Endothelial cell of umbilical vein (primary cell): ENCODE measurements around the gene MC2R. TPM values are rescaled to one million over a fixed set of nuclear protein-coding genes. Genes with fewer than 3 reads are reported as not detected.

Experiments
- BruUV-seq: library from RNA; stranded (reverse); fragments of 400-500 nt; replicated peaks from 2 replicates; lab custom pipeline; 2021; lab: Mats Ljungman, UMichigan
- CTCF ChIA-PET: fragments of 300-600, 350-600 bp; sonication (Branson Sonifier 250); formaldehyde crosslinking; loops from one replicate; lab custom pipeline; 2021; ENCODE audit warnings: antibody characterized with exemption, inconsistent platforms; lab: Charles Lee
- POLR2A ChIA-PET: fragments of 300-600, 350-600 bp; sonication (Branson Sonifier 250); formaldehyde crosslinking; loops from one replicate; lab custom pipeline; 2021; ENCODE audit warnings: antibody characterized with exemption, inconsistent platforms; lab: Charles Lee
- DNase-seq: peaks from one replicate; pipeline ENCODE4 v3.0.0-alpha.2; 2011; ENCODE audit warnings: low read depth, low spot score
- FAIRE-seq: peaks from 2 replicates; lab custom pipeline; 2011; peaks lifted over from hg19 to GRCh38; lab: Jason Lieb, UNC
- H2AFZ ChIP-seq: 2 replicates; pipeline ENCODE4 v1.6.0; 2012; ENCODE audit warnings: low read depth, low read length, control low read depth, inconsistent platforms
- H3K27ac ChIP-seq: 2 replicates; pipeline ENCODE4 v1.5.1; 2011; ENCODE audit warnings: low read depth, mild to moderate bottlenecking, control low read depth, low read length, moderate library complexity; ENCODE audit not compliant: insufficient read depth
- H3K27me3 ChIP-seq, 2 experiments: 2 replicates each; pipeline versions ENCODE4 v1.6.0 to v1.6.1; 2011; ENCODE audit warnings: low read length in 2 of 2, mixed read lengths in 1 of 2; ENCODE audit not compliant: control insufficient read depth in 2 of 2, insufficient read depth in 2 of 2
- H3K36me3 ChIP-seq, 2 experiments: 2 replicates in 1 of 2; 3 replicates in 1 of 2; pipeline ENCODE4 v1.5.1; 2011; ENCODE audit warnings: low read length in 2 of 2, mild to moderate bottlenecking in 1 of 2, moderate library complexity in 1 of 2; ENCODE audit not compliant: control insufficient read depth in 2 of 2, insufficient read depth in 2 of 2; ENCODE audit errors: extremely low read depth in 1 of 2
- H3K4me1 ChIP-seq: 3 replicates; pipeline ENCODE4 v1.5.1; 2011; ENCODE audit warnings: mild to moderate bottlenecking, low read length; ENCODE audit not compliant: control insufficient read depth, insufficient read depth; ENCODE audit errors: extremely low read depth
- H3K4me2 ChIP-seq: 2 replicates; pipeline ENCODE4 v1.6.1; 2011; ENCODE audit warnings: low read length, control low read depth, mixed read lengths; ENCODE audit not compliant: insufficient read depth
- H3K4me3 ChIP-seq, 3 experiments: fragments of 200-600 bp in 1 of 3; sonication (generic), shearing (Covaris generic) in 1 of 3; replicated peaks in 1 of 3; 2 replicates each; pipeline ENCODE4 v1.5.1; 2011 to 2016; ENCODE audit warnings: control low read depth in 3 of 3, low read length in 3 of 3, mild to moderate bottlenecking in 2 of 3, inconsistent platforms in 1 of 3, low read depth in 1 of 3, moderate library complexity in 1 of 3; ENCODE audit not compliant: insufficient read depth in 1 of 3
- H3K79me2 ChIP-seq: 2 replicates; pipeline ENCODE4 v1.6.0; 2012; ENCODE audit warnings: low read length, inconsistent platforms; ENCODE audit not compliant: control insufficient read depth, insufficient read depth
- H3K9ac ChIP-seq: replicated peaks from 2 replicates; pipeline ENCODE3; 2011; ENCODE audit warnings: low read length, control low read depth; ENCODE audit not compliant: insufficient read depth; ENCODE audit errors: extremely low read depth
- H3K9me1 ChIP-seq: replicated peaks from 3 replicates; pipeline ENCODE4 v1.6.0; 2011; ENCODE audit warnings: mild to moderate bottlenecking, low read length; ENCODE audit not compliant: control insufficient read depth, insufficient read depth; ENCODE audit errors: extremely low read depth
- H3K9me3 ChIP-seq: replicated peaks from 2 replicates; pipeline ENCODE4 v1.5.1; 2012; ENCODE audit warnings: low read length, inconsistent platforms; ENCODE audit not compliant: control insufficient read depth, insufficient read depth
- H4K20me1 ChIP-seq: replicated peaks from 2 replicates; pipeline ENCODE3; 2011; ENCODE audit warnings: mild to moderate bottlenecking, low read length; ENCODE audit not compliant: control insufficient read depth, insufficient read depth; ENCODE audit errors: extremely low read depth
- CTCF ChIP-seq, 2 donors: IDR thresholded peaks; 1 replicate in 1 of 2; 2 replicates in 1 of 2; pipeline ENCODE4 v1.5.1; 2011; ENCODE audit warnings: low read length in 2 of 2, mild to moderate bottlenecking in 2 of 2, moderate library complexity in 2 of 2, control low read depth in 1 of 2, inconsistent platforms in 1 of 2, low read depth in 1 of 2; ENCODE audit not compliant: insufficient read depth in 1 of 2; ENCODE audit errors: extremely low read depth in 1 of 2
- EZH2 ChIP-seq: IDR thresholded peaks from 2 replicates; pipeline ENCODE4 v1.6.1; 2012; ENCODE audit warnings: borderline replicate concordance, low read depth, mild to moderate bottlenecking, moderate library complexity, low read length, inconsistent platforms; ENCODE audit not compliant: severe bottlenecking
- FOS ChIP-seq: IDR thresholded peaks from 2 replicates; pipeline ENCODE4 v1.6.1; 2011; ENCODE audit warnings: mild to moderate bottlenecking, low read length, moderate library complexity, borderline replicate concordance; ENCODE audit not compliant: insufficient read depth
- GATA2 ChIP-seq: IDR thresholded peaks from 2 replicates; pipeline ENCODE4 v1.7.0; 2011; ENCODE audit warnings: low read depth, mild to moderate bottlenecking, moderate library complexity, mixed read lengths, low read length; ENCODE audit not compliant: insufficient read length, insufficient read depth
- JUN ChIP-seq: IDR thresholded peaks from 2 replicates; pipeline ENCODE4 v1.6.1; 2011; ENCODE audit warnings: borderline replicate concordance, low read depth; ENCODE audit not compliant: insufficient read length, insufficient read depth
- MYC ChIP-seq: IDR thresholded peaks from one replicate; pipeline ENCODE4 v1.6.1; 2011; ENCODE audit warnings: mild to moderate bottlenecking, low read depth, low read length
- POLR2A ChIP-seq: IDR thresholded peaks from 2 replicates; pipeline ENCODE4 v1.6.1; 2012; ENCODE audit warnings: low read depth, mild to moderate bottlenecking, control low read depth, low read length
- POLR2AphosphoS5 ChIP-seq: IDR thresholded peaks from 2 replicates; pipeline ENCODE4 v1.6.1; 2012; ENCODE audit warnings: low read depth, mild to moderate bottlenecking, control low read depth, low read length, moderate library complexity; ENCODE audit not compliant: insufficient read depth
- dilution Hi-C: fragments of 300-500 bp; cut with MboI; formaldehyde crosslinking; loops from one replicate; pipeline ENCODE4 v1.15.0; 2019; ENCODE audit warnings: low sequenced_read_pairs; ENCODE audit not compliant: extremely low pct_ligation_motif_present
- intact Hi-C: fragments of 100-400 bp; cut with micrococcal nuclease; formaldehyde crosslinking; loops from one replicate; pipeline ENCODE4 v1.10.0; 2022
- polyA plus RNA-seq, 4 experiments: library from polyadenylated mRNA; depleted of rRNA in 3 of 4; stranded (reverse) in 3 of 4; unstranded in 1 of 4; fragments of >200 nt; gene quantifications; 2 replicates each; pipeline versions ENCODE4 v1.2.1 to v1.2.3, GENCODE V29; 2011 to 2012; ENCODE audit warnings: missing spikeins in 1 of 4
- total RNA-seq: library from RNA; stranded (reverse); gene quantifications from 2 replicates; pipeline ENCODE4 v1.2.3, GENCODE V29; 2021
- TF ChIP-seq, protein P1 (sequence below): IDR thresholded peaks from 2 replicates; pipeline ENCODE4 v1.6.1; 2011; ENCODE audit not compliant: insufficient read depth, insufficient read length

Gene MC2R
- total and polyA plus RNA-seq, 2 donors (not counting 3 experiments of a cell fraction or from before 2014, with no cell fraction given): not detected

DNA sequence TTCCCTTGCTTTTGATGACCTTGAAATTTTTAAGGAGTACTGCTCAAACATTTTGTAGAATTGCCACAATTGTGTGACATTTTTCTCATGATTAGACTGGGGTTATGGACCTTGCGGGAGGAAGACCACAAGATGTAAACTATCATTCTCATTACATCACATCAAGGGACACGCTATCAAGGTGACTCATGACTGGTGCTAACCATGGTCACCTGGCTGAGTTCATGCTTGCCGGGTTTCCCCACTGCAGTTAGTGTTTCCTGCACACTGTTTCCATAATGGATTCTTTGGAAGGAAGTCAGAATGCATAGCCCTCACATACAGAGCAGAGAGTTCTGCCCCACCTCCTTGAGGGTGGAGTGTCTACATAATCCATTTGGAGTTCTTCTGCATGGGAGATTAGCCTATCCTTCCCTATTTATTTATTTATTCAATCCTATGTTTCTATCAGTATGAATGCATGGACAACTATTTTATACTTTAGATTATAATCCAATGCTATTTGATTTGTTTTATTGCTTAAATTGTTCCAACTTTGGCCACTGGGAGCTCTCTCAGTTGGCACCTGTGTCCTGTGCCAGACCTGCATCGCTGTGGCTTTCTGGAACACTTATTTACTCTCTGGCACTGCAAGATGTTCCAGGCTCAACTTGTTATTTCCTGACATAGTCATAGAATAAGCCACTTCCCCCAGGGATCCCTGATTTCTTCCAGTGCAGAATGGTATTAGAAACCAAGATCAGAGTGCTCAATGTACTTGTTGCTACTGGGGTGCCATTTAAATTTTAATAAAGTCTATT is 6.0 kb downstream of the MC2R start:
- TF ChIP-seq POLR2A (no peak), JUN (no peak), MYC (no peak), POLR2AphosphoS5 (no peak), EZH2 (no peak), FOS (no peak), CTCF (IDR thresholded peaks at IDR 0.05; ENCODE audit: extremely low read depth in 1 of 2, insufficient read depth in 1 of 2, low read depth in 1 of 2, low read length in 2 of 2) (no peak), GATA2 (no peak)
- TF ChIP-seq, protein P1, sequence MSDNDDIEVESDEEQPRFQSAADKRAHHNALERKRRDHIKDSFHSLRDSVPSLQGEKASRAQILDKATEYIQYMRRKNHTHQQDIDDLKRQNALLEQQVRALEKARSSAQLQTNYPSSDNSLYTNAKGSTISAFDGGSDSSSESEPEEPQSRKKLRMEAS: no peak
- dilution Hi-C loops (no loop called here), intact Hi-C loops (no loop called here)
- no peak overlapping the region for H3K9ac ChIP-seq
- H4K20me1 ChIP-seq: no peaks in the 10 kb centered on the region
- ChIA-PET POLR2A (no interaction called here), CTCF (no interaction called here)
- no peaks in the 10 kb centered on the region for H3K9me1 ChIP-seq
- no TSS peak for BruUV-seq
- no peaks in the 10 kb centered on the region for H3K9me3 ChIP-seq
- no peaks in the 10 kb centered on the region for H3K79me2 ChIP-seq
- no peaks in the 10 kb centered on the region for H3K27me3 ChIP-seq
- FAIRE-seq (no peak), DNase-seq (no peak)
- H3K27ac ChIP-seq: no peak overlapping the region
- H3K4me2 ChIP-seq: no peak overlapping the region
- H3K4me1 ChIP-seq: no peaks in the 10 kb centered on the region
- H2AFZ ChIP-seq: no peak overlapping the region
- H3K36me3 ChIP-seq: no peaks in the 10 kb centered on the region
- no peak overlapping the region for H3K4me3 ChIP-seq
